Vagina (tissue), 2 donors: ENCODE results near the gene KREMEN2.

Experiments used
- POLR2A ChIP-seq, 2 donors: fragments of 450-650 bp; IDR thresholded peaks; one replicate each; pipeline ENCODE4 v1.6.1; 2017; ENCODE audit warnings: antibody characterized with exemption in 2 of 2, mild to moderate bottlenecking in 2 of 2, moderate library complexity in 2 of 2
- POLR2AphosphoS5 ChIP-seq, 2 donors: sonication (generic); formaldehyde crosslinking; IDR thresholded peaks; one replicate each; pipeline ENCODE4 v1.9.0; 2017; ENCODE audit warnings: antibody characterized with exemption in 2 of 2, mild to moderate bottlenecking in 2 of 2, low read depth in 1 of 2; ENCODE audit not compliant: insufficient read depth in 1 of 2
- TF ChIP-seq, protein P1 (sequence below), 3 experiments: fragments of 450-650 bp in 2 of 3; fragments of 200-600 bp in 1 of 3; sonication (generic) in 1 of 3; IDR thresholded peaks; one replicate each; pipeline ENCODE4 v1.5.1; 2017 to 2019; ENCODE audit warnings: antibody characterized with exemption in 3 of 3, mild to moderate bottlenecking in 2 of 3, moderate library complexity in 2 of 3

DNA sequence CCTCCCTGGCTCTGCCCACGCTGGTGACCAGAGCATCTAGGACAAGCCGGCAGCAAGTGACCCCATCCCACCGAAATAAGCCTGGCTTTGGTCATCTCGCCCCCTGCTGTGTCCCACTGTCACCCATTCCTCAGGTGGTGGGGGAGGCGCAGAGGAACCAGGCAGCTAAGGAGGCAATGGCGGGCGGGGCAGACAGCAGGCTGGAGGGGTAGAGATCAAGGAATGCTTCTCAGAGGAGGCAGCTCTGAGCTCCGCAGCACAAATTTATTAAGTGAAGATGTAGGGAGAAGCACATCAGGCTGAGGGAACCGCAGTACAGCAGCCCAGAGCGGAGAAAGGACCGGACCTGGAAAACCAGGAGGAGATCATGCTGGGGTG lies 7.5 kb upstream of the KREMEN2 start:
- no peak for TF ChIP-seq POLR2A (IDR thresholded peaks at IDR 0.05)
- TF ChIP-seq, protein P1, sequence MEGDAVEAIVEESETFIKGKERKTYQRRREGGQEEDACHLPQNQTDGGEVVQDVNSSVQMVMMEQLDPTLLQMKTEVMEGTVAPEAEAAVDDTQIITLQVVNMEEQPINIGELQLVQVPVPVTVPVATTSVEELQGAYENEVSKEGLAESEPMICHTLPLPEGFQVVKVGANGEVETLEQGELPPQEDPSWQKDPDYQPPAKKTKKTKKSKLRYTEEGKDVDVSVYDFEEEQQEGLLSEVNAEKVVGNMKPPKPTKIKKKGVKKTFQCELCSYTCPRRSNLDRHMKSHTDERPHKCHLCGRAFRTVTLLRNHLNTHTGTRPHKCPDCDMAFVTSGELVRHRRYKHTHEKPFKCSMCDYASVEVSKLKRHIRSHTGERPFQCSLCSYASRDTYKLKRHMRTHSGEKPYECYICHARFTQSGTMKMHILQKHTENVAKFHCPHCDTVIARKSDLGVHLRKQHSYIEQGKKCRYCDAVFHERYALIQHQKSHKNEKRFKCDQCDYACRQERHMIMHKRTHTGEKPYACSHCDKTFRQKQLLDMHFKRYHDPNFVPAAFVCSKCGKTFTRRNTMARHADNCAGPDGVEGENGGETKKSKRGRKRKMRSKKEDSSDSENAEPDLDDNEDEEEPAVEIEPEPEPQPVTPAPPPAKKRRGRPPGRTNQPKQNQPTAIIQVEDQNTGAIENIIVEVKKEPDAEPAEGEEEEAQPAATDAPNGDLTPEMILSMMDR (IDR thresholded peaks at IDR 0.05): no peak
- TF ChIP-seq POLR2AphosphoS5 (IDR thresholded peaks at IDR 0.05; ENCODE audit: insufficient read depth in 1 of 2, low read depth in 1 of 2): no peak
